MM.1S (cell line): Measurements from ENCODE around the gene SS18.

Experiments
- CTCF ChIP-seq: fragments of 300-600 bp; sonication (generic); IDR thresholded peaks from 2 replicates; pipeline ENCODE4 v1.5.1; 2016; ENCODE audit warnings: antibody characterized with exemption, low read length, mixed read lengths
- EZH2 ChIP-seq: fragments of 300-600 bp; sonication (generic); optimal IDR thresholded peaks from 2 replicates; pipeline ENCODE3; 2017; ENCODE audit warnings: low read depth, mild to moderate bottlenecking, antibody characterized with exemption, low read length, mixed read lengths
- EZH2phosphoT487 ChIP-seq: fragments of 300-600 bp; sonication (generic); IDR thresholded peaks from 2 replicates; pipeline ENCODE4 v1.6.1; 2018; ENCODE audit warnings: antibody characterized with exemption, low read length

GRCh38 chr18:26046419-26047077 lies 43.9 kb downstream of the SS18 start:
- TF ChIP-seq CTCF: no peak
- no peak for TF ChIP-seq EZH2
- TF ChIP-seq EZH2phosphoT487: no peak
